ENCODE data around the gene INHBE.

- TF ChIP-seq E2F1 (CRISPR knock-in tag; IDR thresholded peaks at IDR 0.05) (no peak), CTCF (IDR thresholded peaks at IDR 0.05) (no peak), NR1H2 (CRISPR knock-in tag; IDR thresholded peaks at IDR 0.05) (no peak), GABPB1 (CRISPR knock-in tag; IDR thresholded peaks at IDR 0.05) (no peak), JUN (CRISPR knock-in tag; IDR thresholded peaks at IDR 0.05) (no peak), CREM (CRISPR knock-in tag; IDR thresholded peaks at IDR 0.05) (no peak)
- TF ChIP-seq, protein P1, sequence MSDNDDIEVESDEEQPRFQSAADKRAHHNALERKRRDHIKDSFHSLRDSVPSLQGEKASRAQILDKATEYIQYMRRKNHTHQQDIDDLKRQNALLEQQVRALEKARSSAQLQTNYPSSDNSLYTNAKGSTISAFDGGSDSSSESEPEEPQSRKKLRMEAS (CRISPR knock-in tag; IDR thresholded peaks at IDR 0.05), result no peak
Observed at GRCh38 chr12:57489157-57489641, 34.1 kb downstream of the INHBE start.
